ENCODE data around the gene TASP1.

DNA sequence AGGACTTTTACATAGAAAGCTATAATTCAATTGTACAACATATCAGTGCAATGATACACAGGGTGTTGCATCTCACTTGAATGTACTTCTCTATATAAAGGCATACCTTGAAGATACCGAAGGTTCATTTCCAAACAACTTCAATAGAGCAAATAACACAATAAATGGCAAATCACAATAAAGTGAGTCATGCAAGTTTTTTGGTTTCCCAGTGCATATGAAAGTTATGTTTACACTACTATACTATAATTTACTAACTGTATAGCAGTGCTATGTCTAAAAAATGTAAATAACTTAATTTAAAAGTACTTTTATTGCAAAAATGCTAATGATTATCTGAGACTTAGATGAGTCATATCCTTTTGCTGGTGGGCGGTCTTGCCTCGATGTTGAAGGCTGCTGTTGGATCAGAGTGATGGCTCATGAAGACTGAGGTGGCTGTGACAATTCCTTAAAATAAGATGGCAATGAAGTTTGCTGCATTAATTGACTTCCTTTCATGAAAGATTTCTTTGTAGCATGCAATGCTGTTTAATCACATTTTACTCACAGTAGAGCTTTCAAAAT, 188.8 kb downstream of the TASP1 start:
- TF ChIP-seq, protein P1, sequence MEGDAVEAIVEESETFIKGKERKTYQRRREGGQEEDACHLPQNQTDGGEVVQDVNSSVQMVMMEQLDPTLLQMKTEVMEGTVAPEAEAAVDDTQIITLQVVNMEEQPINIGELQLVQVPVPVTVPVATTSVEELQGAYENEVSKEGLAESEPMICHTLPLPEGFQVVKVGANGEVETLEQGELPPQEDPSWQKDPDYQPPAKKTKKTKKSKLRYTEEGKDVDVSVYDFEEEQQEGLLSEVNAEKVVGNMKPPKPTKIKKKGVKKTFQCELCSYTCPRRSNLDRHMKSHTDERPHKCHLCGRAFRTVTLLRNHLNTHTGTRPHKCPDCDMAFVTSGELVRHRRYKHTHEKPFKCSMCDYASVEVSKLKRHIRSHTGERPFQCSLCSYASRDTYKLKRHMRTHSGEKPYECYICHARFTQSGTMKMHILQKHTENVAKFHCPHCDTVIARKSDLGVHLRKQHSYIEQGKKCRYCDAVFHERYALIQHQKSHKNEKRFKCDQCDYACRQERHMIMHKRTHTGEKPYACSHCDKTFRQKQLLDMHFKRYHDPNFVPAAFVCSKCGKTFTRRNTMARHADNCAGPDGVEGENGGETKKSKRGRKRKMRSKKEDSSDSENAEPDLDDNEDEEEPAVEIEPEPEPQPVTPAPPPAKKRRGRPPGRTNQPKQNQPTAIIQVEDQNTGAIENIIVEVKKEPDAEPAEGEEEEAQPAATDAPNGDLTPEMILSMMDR (IDR thresholded peaks at IDR 0.05), result no peak
- TF ChIP-seq POLR2A (IDR thresholded peaks at IDR 0.05), result no peak
- TF ChIP-seq POLR2AphosphoS5 (IDR thresholded peaks at IDR 0.05), result no peak

All from transverse colon (tissue), 4 donors.